LoVo (cell line): ENCODE results near the gene RNASEL.
"Not testable (repeated sequence)": the region's sequence is repeated elsewhere in the genome, so short reads cannot be mapped to it uniquely, and the experiment has no call there.

Source experiments
- DNase-seq: peaks from one replicate; pipeline ENCODE4 v3.0.0-alpha.2; 2016; ENCODE audit warnings: low spot score

The RNASEL gene

DNA sequence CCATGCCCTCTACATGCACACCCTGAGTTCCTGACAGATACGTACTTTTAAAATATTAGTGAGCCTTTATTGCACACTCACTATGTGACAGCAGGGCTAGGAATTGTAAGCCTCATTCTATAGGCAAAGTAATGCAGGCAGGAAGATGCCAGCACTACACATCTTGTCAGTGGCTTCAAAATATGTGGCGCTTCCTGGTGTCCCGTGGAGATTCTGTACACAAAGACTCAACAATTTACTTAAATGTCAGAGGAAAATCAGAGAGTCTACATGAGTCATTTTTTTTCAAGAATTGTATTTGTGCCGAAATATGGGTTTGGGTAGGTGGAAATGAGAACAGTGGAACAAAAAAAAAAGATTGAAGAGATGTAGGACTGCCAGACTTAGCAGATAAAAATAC is 27.6 kb downstream of the RNASEL start:
- no peak for DNase-seq

DNA sequence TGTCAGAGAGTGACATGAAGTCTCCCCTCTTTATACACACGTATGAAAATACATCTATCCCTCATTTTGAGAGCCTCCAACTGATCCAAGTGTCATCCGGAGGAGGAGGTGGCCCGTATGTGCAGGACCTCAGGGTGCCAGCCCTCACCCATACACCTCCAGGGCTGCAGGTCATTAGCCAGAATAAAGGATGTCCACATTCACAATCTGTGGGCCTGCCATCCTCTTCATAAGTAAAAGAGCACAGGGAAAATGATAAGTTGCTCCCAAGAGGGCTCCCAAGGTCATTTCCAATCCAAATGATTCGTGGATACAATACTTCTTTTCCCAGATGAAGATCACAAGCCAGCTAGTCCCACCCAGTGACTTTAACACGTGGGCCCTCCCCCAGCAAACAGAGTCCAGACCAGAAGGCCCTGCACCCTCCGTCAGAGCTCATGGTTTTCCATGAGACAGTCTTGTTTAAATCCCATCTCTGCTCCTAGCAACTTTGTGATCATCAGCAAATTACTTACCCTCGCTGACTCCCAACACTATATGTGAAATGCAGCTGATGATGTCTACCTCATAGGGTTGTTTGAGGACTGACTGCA is 28.6 kb downstream of the RNASEL start:
- DNase-seq = no peak

DNA sequence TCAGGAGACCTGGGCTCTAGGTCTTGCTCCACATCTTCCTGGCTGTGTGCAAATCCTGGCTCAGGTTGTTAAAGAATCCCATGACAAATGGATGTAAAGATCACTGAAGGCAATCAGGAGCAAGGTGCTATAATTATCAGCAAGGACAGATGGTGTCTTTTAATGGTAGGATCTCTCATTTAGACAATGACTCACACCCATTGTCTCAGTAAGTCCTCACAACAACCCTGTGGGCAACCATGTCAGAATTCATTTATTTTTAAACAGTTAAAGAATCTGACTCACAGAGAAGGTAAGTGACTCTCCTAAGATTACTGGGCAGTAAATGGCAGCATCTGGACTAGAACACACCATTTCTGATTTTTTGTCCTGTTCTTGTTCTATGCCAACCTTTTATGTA is 32.8 kb downstream of the RNASEL start:
- no peak for DNase-seq

DNA sequence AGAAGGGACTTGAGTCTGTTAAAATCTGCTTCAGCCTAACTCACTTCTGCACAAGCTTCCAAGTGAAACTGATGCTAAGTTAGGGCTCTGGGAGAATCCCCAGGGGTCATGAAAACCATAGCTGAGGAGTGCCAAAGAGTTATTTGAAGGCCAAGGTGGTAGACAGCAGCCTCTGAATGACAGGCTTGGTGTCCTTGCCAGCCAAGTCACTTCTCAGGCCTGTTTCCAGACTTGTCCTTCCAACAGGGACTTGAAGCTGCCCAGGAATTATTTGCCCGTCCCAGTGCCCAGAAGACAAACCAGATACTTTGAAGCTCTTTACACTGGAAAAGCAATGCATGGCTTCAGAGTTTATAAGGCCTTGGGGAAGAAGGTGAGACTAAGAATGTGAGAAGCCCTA is 33.6 kb downstream of the RNASEL start:
- no peak for DNase-seq

DNA sequence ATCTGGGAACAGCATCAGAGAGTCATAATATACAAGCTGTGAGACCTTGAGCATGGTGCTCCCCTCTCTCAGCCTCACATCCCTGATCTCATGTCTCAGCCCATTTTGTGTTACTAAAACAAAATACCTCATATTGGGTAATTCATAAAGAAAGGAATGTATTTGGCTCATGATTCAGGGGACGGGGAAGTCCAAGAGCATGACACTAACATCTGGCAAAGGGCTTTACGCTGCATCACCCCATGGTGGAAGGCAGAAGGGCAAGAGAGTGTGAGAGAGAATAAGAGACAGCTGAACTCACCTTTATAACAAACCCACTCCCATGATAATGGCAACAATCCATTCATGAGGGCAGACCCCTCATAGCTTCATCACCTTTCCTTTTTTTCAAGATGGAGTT is 36.5 kb downstream of the RNASEL start:
- no peak for DNase-seq

DNA sequence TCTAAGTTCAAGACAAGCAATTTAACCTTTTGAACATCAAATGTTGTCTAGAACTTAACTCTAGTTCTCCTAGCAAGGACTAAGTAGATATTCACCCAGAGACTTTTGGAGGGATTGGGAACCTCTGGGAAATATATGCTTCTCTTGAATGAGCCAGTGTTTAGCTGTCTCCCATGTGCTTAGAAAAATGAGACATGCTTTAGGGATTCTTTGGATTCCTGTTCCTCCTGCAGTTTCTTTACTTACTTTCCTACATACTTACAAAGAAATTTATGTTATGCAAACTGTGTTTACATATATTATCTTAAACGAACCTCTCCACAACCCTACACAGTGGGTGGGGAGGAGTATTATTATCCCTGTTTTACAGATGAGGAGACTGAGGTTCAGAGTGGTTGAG is 39.2 kb downstream of the RNASEL start:
- no peak for DNase-seq

DNA sequence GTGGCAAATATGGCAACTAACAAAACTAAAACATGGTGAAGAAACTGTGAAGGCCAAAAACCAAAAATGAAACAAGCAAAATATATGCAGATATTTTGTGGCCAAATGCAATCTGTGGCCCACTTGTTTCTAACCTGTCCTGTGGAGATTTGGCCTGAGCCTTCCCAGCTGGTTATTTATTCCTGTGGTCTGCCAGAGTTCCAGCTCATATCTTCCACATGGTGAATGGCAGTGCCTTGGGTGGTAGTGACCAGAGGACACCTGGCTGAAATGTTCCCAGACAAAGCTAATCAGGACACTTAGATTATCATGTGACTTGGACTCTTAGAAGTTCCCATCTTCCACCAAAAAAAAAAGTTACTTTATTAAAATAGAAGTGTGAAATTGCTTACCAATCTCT is 39.7 kb downstream of the RNASEL start:
- no peak for DNase-seq

DNA sequence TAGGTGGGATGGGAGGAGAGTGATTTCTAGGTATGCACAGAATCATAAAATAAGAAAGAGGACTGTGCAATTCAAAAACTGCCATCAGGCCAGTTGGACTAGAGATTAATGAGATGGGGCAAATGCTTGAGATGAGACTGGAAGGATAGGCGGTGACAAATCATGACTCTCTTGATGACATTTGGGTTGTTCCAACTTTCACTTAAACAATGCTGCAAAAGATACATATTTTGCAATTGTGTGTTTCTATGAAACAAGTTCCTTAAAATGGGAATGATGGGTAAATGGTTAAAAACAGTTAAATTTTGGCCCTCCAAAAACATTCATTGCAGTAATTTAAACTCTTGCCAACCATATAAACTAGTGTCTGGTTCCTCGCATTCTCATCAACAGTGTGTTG is 55.2 kb downstream of the RNASEL start:
- no peak for DNase-seq

DNA sequence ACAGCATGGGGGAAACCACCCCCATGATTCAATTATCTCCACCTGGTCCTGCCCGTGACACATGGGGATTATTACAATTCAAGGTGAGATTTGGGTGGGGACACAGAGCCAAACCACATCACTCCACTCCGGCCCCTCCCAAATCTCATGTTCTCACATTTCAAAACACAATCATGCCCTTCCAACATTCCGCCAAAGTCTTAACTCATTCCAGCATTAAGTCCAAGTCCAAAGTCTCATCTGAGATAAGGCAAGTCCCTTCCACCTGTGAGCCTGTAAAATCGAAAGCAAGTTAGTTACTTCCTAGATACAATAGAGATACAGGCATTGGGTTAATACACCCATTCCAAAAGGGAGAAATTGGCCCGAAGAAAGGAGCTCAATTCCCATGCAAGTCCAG is 60.9 kb downstream of the RNASEL start:
- not testable (repeated sequence) for DNase-seq

DNA sequence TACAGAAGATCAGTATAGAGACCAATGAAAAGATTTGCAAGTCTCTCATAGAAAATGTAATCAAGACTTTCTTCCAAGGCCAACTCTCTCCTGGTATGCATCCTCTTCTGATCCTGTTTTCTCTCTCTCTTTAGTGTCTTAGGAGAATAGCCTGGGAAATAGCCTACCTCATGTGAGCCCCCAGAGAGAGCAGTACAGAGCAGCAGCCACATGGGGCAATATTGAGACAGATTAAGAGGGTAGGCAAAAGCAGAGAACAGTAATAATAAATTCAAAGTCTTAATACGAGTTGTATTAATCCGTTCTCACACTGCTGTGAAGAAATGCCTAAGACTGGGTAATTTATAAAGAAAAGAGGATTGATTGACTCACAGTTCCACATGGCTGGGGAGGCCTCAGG is 61.4 kb downstream of the RNASEL start:
- no peak for DNase-seq

DNA sequence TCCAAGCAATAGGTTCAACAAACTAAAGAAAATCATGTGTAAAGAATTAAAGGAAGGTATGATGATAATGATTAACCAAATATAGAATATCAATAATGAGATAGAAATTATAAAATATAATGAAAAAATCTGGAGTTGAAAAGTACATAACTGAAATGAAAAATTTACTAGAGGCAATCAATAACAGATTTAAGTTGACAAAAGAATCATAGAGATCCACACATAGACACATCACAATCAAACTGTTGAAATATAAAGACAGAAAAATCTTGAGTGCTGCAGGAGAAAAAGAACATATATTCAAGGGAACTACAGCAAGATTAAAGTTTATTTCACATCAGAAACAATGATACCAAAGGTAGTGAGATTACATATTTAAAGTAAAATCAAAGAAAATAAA is 63.7 kb downstream of the RNASEL start:
- no peak for DNase-seq
